H9 (cell line): ENCODE results near the gene TPBGL. TPM values are rescaled to one million over a fixed set of nuclear protein-coding genes. Genes with fewer than 3 reads are reported as not detected.

Source experiments
- DNase-seq: peaks from one replicate; pipeline ENCODE4 v3.0.0-alpha.2; 2017
- H2AFZ ChIP-seq: one replicate; pipeline ENCODE4 v1.6.1; 2013; ENCODE audit warnings: mild to moderate bottlenecking, low read length, control low read depth, moderate library complexity
- H2AK5ac ChIP-seq: 2 replicates; pipeline ENCODE4 v1.6.1; 2013; ENCODE audit warnings: low read length, control low read depth, mixed read lengths; ENCODE audit not compliant: insufficient read length
- H2BK120ac ChIP-seq: one replicate; pipeline ENCODE4 v1.6.1; 2013; ENCODE audit warnings: low read depth, mild to moderate bottlenecking, low read length, control low read depth, inconsistent platforms; ENCODE audit not compliant: poor library complexity, severe bottlenecking
- H2BK12ac ChIP-seq: 2 replicates; pipeline ENCODE4 v1.6.1; 2013; ENCODE audit warnings: low read length, control low read depth, mixed read lengths, low read depth; ENCODE audit not compliant: insufficient read length
- H2BK15ac ChIP-seq: 2 replicates; pipeline ENCODE4 v1.6.1; 2013; ENCODE audit warnings: low read depth, low read length, control low read depth
- H2BK20ac ChIP-seq: one replicate; pipeline ENCODE4 v1.6.1; 2013; ENCODE audit warnings: low read depth, mild to moderate bottlenecking, low read length, control low read depth, inconsistent platforms; ENCODE audit not compliant: poor library complexity, severe bottlenecking
- H2BK5ac ChIP-seq: 2 replicates; pipeline ENCODE4 v1.6.1; 2013; ENCODE audit warnings: low read length, control low read depth, mixed read lengths; ENCODE audit not compliant: insufficient read length
- H3K14ac ChIP-seq: 2 replicates; pipeline ENCODE4 v1.6.1; 2013; ENCODE audit warnings: low read length, control low read depth; ENCODE audit not compliant: insufficient read depth
- H3K18ac ChIP-seq: 2 replicates; pipeline ENCODE4 v1.6.1; 2013; ENCODE audit warnings: low read depth, mild to moderate bottlenecking, mixed read lengths, low read length, control low read depth; ENCODE audit not compliant: insufficient read length
- H3K23ac ChIP-seq: 2 replicates; pipeline ENCODE4 v1.6.1; 2013; ENCODE audit warnings: low read length, control low read depth, mixed read lengths, low read depth; ENCODE audit not compliant: insufficient read length
- H3K23me2 ChIP-seq: 2 replicates; pipeline ENCODE4 v1.6.1; 2013; ENCODE audit warnings: low read depth, mild to moderate bottlenecking, mixed read lengths, low read length, control low read depth; ENCODE audit not compliant: insufficient read length, poor library complexity, severe bottlenecking
- H3K27ac ChIP-seq: 2 replicates; pipeline ENCODE4 v1.5.1; 2013; ENCODE audit warnings: low read length, control low read depth, mixed read lengths, low read depth; ENCODE audit not compliant: insufficient read length
- H3K27me3 ChIP-seq: 2 replicates; pipeline ENCODE4 v1.6.1; 2013; ENCODE audit warnings: low read length, control low read depth, inconsistent platforms; ENCODE audit not compliant: insufficient read depth
- H3K4ac ChIP-seq: 2 replicates; pipeline ENCODE4 v1.6.1; 2013; ENCODE audit warnings: low read depth, mild to moderate bottlenecking, control low read depth, inconsistent platforms, low read length, moderate library complexity
- H3K4me1 ChIP-seq: 2 replicates; pipeline ENCODE4 v1.6.1; 2013; ENCODE audit warnings: low read length, control low read depth, inconsistent platforms; ENCODE audit not compliant: insufficient read depth
- H3K4me2 ChIP-seq: 2 replicates; pipeline ENCODE4 v1.6.1; 2013; ENCODE audit warnings: low read length, control low read depth, mixed read lengths; ENCODE audit not compliant: insufficient read length, insufficient read depth
- H3K56ac ChIP-seq: 2 replicates; pipeline ENCODE4 v1.6.1; 2013; ENCODE audit warnings: low read depth, mild to moderate bottlenecking, mixed read lengths, low read length, control low read depth; ENCODE audit not compliant: insufficient read length
- H3K79me1 ChIP-seq: 2 replicates; pipeline ENCODE4 v1.6.1; 2013; ENCODE audit warnings: low read depth, mild to moderate bottlenecking, moderate library complexity, low read length, control low read depth, inconsistent platforms; ENCODE audit not compliant: insufficient read depth, poor library complexity, severe bottlenecking
- H3K79me2 ChIP-seq: 2 replicates; pipeline ENCODE4 v1.6.1; 2013; ENCODE audit warnings: low read length, control low read depth, inconsistent platforms; ENCODE audit not compliant: insufficient read depth
- H3K9ac ChIP-seq: 2 replicates; pipeline ENCODE4 v1.6.1; 2013; ENCODE audit warnings: low read length, control low read depth, mixed read lengths; ENCODE audit not compliant: insufficient read length; ENCODE audit errors: extremely low read depth
- H3K9me3 ChIP-seq: one replicate; pipeline ENCODE4 v1.6.1; 2013; ENCODE audit warnings: low read depth, low read length, inconsistent platforms; ENCODE audit not compliant: control insufficient read depth
- H3T11ph ChIP-seq: one replicate; pipeline ENCODE4 v1.6.1; 2013; ENCODE audit warnings: mild to moderate bottlenecking, low read length, control low read depth, inconsistent platforms
- H4K20me1 ChIP-seq: one replicate; pipeline ENCODE4 v1.6.1; 2013; ENCODE audit not compliant: control insufficient read depth, insufficient read length, insufficient read depth
- H4K5ac ChIP-seq: 2 replicates; pipeline ENCODE4 v1.6.1; 2013; ENCODE audit warnings: low read depth, mild to moderate bottlenecking, mixed read lengths, low read length, control low read depth; ENCODE audit not compliant: insufficient read length
- H4K8ac ChIP-seq: replicated peaks from 2 replicates; pipeline ENCODE4 v1.6.1; 2013; ENCODE audit warnings: low read length, control low read depth, mixed read lengths, low read depth; ENCODE audit not compliant: insufficient read length
- H4K91ac ChIP-seq: 2 replicates; pipeline ENCODE4 v1.6.1; 2013; ENCODE audit warnings: low read depth, mild to moderate bottlenecking, moderate library complexity, mixed read lengths, low read length, control low read depth; ENCODE audit not compliant: insufficient read length
- H3K27ac Mint-ChIP-seq, 3 experiments: 2 replicates in 2 of 3; 3 replicates in 1 of 3; pipeline ENCODE4 v1.8.0; 2020 to 2021; ENCODE audit warnings: mixed read lengths in 3 of 3, mild to moderate bottlenecking in 1 of 3, moderate library complexity in 1 of 3
- H3K27me3 Mint-ChIP-seq: 2 replicates; pipeline ENCODE4 v1.8.0; 2021; ENCODE audit warnings: low read depth, mild to moderate bottlenecking, moderate library complexity, mixed read lengths
- H3K36me3 Mint-ChIP-seq, 3 experiments: 2 replicates in 2 of 3; 3 replicates in 1 of 3; pipeline ENCODE4 v1.8.0; 2020 to 2021; ENCODE audit warnings: low read depth in 3 of 3, mixed read lengths in 3 of 3; ENCODE audit not compliant: insufficient read depth in 1 of 3
- H3K4me1 Mint-ChIP-seq, 2 experiments: 2 replicates each; pipeline ENCODE4 v1.8.0; 2020; ENCODE audit warnings: mixed read lengths in 2 of 2
- H3K4me3 Mint-ChIP-seq, 2 experiments: 2 replicates in 1 of 2; 3 replicates in 1 of 2; pipeline ENCODE4 v1.8.0; 2020 to 2021; ENCODE audit warnings: mild to moderate bottlenecking in 2 of 2, mixed read lengths in 2 of 2, moderate library complexity in 1 of 2
- H3K9me3 Mint-ChIP-seq, 2 experiments: 2 replicates in 1 of 2; 3 replicates in 1 of 2; pipeline ENCODE4 v1.8.0; 2020; ENCODE audit warnings: mild to moderate bottlenecking in 2 of 2, mixed read lengths in 2 of 2, moderate library complexity in 1 of 2
- CTCF ChIP-seq: fragments of 200-600 bp; sonication (generic); conservative IDR thresholded peaks from 3 replicates; pipeline ENCODE4 v1.8.0; 2021; ENCODE audit warnings: antibody characterized with exemption, mild to moderate bottlenecking
- WGBS: extraction: QIAGEN DNeasy Blood & Tissue Kit; methylation state at CpG from one replicate; pipeline ENCODE4 v1.1.7; 2013; ENCODE audit warnings: missing lambda C conversion rate, low lambda C conversion rate, mixed read lengths; ENCODE audit not compliant: insufficient read length; ENCODE audit errors: extremely low coverage; 5-methylcytosine and 5-hydroxymethylcytosine counted together
- total RNA-seq: library from RNA; stranded (reverse); gene quantifications from 2 replicates; pipeline ENCODE4 v1.2.1, GENCODE V29; 2021

Gene TPBGL
- total RNA-seq, 1 experiment from 2014 or later, result 0.61 TPM

GRCh38 chr11:75292943-75293342, 52.4 kb downstream of the TPBGL start:
- no peak overlapping the region for H4K5ac ChIP-seq
- Mint-ChIP-seq H3K36me3 (peaks cover 0 to 3% (median 0%) of the 10 kb centered on the region in 3 experiments; a peak in 2 of 7 replicates), H3K9me3 (no peaks in the 10 kb centered on the region), H3K27me3 (no peaks in the 10 kb centered on the region; the same call in 1 of the 2 replicates), H3K4me3 (no peak overlapping the region), H3K27ac (no peak overlapping the region), H3K4me1 (no peaks in the 10 kb centered on the region)
- H2AK5ac ChIP-seq, result no peak overlapping the region
- no peaks in the 10 kb centered on the region for H4K20me1 ChIP-seq
- no peak overlapping the region for H3K4ac ChIP-seq
- no peaks in the 10 kb centered on the region for H3K23me2 ChIP-seq
- no peak overlapping the region for H3K4me2 ChIP-seq
- H2BK12ac ChIP-seq, result no peak overlapping the region
- no peak overlapping the region for H2AFZ ChIP-seq
- no peak for DNase-seq
- H3K9ac ChIP-seq, result no peak overlapping the region
- no peak overlapping the region for H4K91ac ChIP-seq
- H3K56ac ChIP-seq, result no peak overlapping the region
- H2BK5ac ChIP-seq, result no peak overlapping the region
- no peaks in the 10 kb centered on the region for H3K9me3 ChIP-seq
- WGBS, result no CpG with 5 or more reads among the region's 3 CpGs
- no peak overlapping the region for H2BK15ac ChIP-seq
- no peak overlapping the region for H3T11ph ChIP-seq
- no peak overlapping the region for H3K23ac ChIP-seq
- H3K14ac ChIP-seq, result no peak overlapping the region
- H4K8ac ChIP-seq, result no peak overlapping the region
- no peaks in the 10 kb centered on the region for H3K79me1 ChIP-seq
- no peaks in the 10 kb centered on the region for H3K79me2 ChIP-seq
- no peak for TF ChIP-seq CTCF
- H3K27ac ChIP-seq, result no peak overlapping the region
- H3K4me1 ChIP-seq, result no peaks in the 10 kb centered on the region
- no peaks in the 10 kb centered on the region for H3K27me3 ChIP-seq
- H2BK20ac ChIP-seq, result no peak overlapping the region
- no peak overlapping the region for H2BK120ac ChIP-seq
- no peak overlapping the region for H3K18ac ChIP-seq

Other genes starting within 250 kb of the TPBGL start
- not detected in 2 replicates for gene OR2AT4, start 143.9 kb upstream of the TPBGL start, total RNA-seq
- not detected in 2 replicates for gene SLCO2B1, start 89.7 kb upstream of the TPBGL start, total RNA-seq
- 20.6 and 22.1 TPM in 2 replicates for gene ARRB1, start 110.9 kb downstream of the TPBGL start, total RNA-seq
- gene RPS3, start 158.7 kb downstream of the TPBGL start, total RNA-seq, result 3,765 and 3,814 TPM in 2 replicates
- gene KLHL35, start 192.4 kb downstream of the TPBGL start, total RNA-seq, result 0.72 and 0.83 TPM in 2 replicates